ENCODE results near the gene CYP2U1. TPM values are rescaled to one million over a fixed set of nuclear protein-coding genes. Genes with fewer than 3 reads are reported as not detected.
A peak's percentile ranks its signal among the peaks of the same experiment; 100 is the strongest.
"Not testable (repeated sequence)": the region's sequence is repeated elsewhere in the genome, so short reads cannot be mapped to it uniquely, and the experiment has no call there.

The CYP2U1 gene
- polyA plus RNA-seq, 1 donor, result 6.6 TPM

DNA sequence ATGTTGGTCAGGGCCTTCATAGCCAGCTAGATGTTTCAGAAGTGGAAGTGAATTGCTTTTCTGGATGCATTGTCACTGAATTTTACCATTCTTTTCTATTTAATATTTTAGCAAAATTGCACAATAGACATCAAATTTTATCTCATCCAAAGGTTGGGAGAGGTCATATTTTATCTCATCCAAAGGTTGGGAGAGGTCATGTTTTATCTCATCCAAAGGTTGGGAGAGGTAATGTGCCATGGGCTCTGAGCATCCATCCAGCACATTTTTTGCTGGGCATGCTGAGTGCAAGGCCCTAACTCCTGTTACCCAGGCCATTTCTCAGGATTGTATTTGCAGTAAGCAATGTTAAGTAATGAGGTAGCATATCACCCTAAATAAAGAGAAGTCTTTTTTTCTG, 14.7 kb upstream of the CYP2U1 start:
- no peaks in the 10 kb centered on the region for H3K36me3 ChIP-seq (ENCODE audit: control insufficient read depth, insufficient read depth, low read length)
- DNase-seq, result no peak
- no peak overlapping the region for H3K27ac ChIP-seq (ENCODE audit: low read length)
- H3K4me1 ChIP-seq (ENCODE audit: control insufficient read depth, insufficient read depth, low read length), result no peaks in the 10 kb centered on the region
- no peaks in the 10 kb centered on the region for H3K27me3 ChIP-seq (ENCODE audit: control insufficient read depth, insufficient read depth, low read length)
- peaks cover 12% of the 10 kb centered on the region for H3K9me3 ChIP-seq (ENCODE audit: control insufficient read depth, low read depth, low read length)
- no peak overlapping the region for H3K4me3 ChIP-seq (ENCODE audit: low read length)

DNA sequence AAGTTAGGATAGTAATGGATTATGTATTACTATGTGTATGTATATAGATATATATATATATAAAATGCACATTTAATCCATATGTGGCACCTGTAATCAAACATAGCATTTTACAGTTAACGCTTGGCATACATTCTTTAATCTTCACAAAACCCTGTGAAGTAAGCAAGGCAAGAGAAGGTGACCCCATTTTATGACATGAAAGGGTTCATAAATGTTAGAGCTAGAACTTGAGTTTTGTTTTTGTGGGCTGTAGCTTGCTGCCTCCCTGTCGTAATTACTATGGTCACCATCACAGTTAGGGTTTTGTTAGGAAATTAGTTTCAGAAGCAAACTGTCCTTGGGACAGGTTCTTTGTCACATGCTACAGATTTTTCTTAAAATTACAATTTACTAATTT, 13.8 kb upstream of the CYP2U1 start:
- H3K4me1 ChIP-seq (ENCODE audit: control insufficient read depth, insufficient read depth, low read length), result no peaks in the 10 kb centered on the region
- H3K27ac ChIP-seq (ENCODE audit: low read length), result no peak overlapping the region
- WGBS (ENCODE audit: insufficient coverage, low lambda C conversion rate), result no CpG with 5 or more reads among the region's 2 CpGs
- H3K9me3 ChIP-seq (ENCODE audit: control insufficient read depth, low read depth, low read length), result peaks cover 12% of the 10 kb centered on the region
- H3K4me3 ChIP-seq (ENCODE audit: low read length), result no peak overlapping the region
- H3K36me3 ChIP-seq (ENCODE audit: control insufficient read depth, insufficient read depth, low read length), result no peaks in the 10 kb centered on the region
- H3K27me3 ChIP-seq (ENCODE audit: control insufficient read depth, insufficient read depth, low read length), result no peaks in the 10 kb centered on the region
- no peak for DNase-seq

DNA sequence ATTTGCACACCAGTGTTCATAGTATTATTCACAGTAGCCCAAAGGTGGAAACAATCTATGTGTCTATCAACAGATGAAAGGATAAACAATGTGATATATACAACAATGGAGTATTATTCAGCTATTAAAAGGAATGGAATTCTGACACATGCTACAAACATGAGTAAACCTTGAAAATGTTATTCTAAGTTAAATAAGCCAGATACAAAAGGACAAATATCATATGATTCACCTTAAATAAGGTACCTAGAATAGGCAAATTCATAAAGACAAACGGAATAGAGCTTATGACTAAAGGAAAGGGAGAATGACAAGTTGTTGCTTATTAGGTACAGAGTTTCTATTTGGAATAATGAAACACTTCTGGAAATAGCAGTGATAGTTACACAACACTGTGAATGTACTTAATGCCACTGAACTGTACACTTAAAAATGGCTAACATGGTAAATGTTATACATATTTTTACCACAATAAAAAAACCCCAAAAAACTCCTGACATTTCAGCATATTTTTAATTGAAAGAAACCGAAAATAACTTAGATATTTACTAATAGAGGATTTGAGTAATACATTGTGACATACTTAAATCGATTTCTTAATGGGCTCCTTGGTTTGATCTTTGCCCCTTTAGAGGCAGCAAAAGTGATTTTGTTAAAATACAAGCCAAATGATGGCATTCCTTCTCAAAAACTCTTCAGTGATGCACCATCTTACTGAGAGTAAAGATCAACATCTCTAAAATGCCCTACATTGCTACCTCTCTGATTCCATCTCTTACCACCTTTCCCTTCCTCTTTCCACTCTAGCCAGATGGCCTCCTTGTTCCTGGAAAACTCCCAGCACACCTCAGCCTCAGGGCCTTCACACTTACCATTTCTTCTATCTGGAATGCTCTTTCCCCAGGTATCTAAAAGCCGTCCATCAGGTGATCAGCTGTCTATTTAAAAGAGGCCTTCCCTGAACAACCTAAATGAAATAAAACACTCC, 8.6 kb upstream of the CYP2U1 start:
- Histone ChIP-seq H3K27me3 (ENCODE audit: control insufficient read depth, insufficient read depth, low read length) (no peaks in the 10 kb centered on the region), H3K27ac (ENCODE audit: low read length) (no peak overlapping the region), H3K9me3 (ENCODE audit: control insufficient read depth, low read depth, low read length) (peaks cover 12% of the 10 kb centered on the region), H3K4me3 (ENCODE audit: low read length) (no peak overlapping the region), H3K4me1 (ENCODE audit: control insufficient read depth, insufficient read depth, low read length) (no peaks in the 10 kb centered on the region), H3K36me3 (ENCODE audit: control insufficient read depth, insufficient read depth, low read length) (no peaks in the 10 kb centered on the region)
- no peak for DNase-seq
- 70% methylated on average over 2 of the region's 4 CpGs for whole genome bisulfite sequencing (ENCODE audit: insufficient coverage, low lambda C conversion rate)

DNA sequence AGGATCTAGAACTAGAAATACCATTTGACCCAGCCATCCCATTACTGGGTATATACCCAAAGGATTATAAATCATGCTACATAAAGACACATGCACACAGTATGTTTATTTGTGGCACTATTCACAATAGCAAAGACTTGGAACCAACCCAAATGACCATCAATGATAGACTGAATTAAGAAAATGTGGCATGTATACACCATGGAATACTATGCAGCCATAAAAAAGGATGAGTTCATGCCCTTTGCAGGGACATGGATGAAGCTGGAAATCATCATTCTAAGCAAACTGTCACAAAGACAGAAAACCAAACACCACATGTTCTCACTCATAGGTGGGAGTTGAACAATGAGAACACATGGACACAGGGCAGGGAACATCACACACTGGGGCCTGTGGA, 5.6 kb upstream of the CYP2U1 start:
- H3K27me3 ChIP-seq (ENCODE audit: control insufficient read depth, insufficient read depth, low read length); H3K9me3 ChIP-seq (ENCODE audit: control insufficient read depth, low read depth, low read length); H3K36me3 ChIP-seq (ENCODE audit: control insufficient read depth, insufficient read depth, low read length); H3K4me3 ChIP-seq (ENCODE audit: low read length); H3K4me1 ChIP-seq (ENCODE audit: control insufficient read depth, insufficient read depth, low read length); DNase-seq; H3K27ac ChIP-seq (ENCODE audit: low read length): not testable (repeated sequence)

DNA sequence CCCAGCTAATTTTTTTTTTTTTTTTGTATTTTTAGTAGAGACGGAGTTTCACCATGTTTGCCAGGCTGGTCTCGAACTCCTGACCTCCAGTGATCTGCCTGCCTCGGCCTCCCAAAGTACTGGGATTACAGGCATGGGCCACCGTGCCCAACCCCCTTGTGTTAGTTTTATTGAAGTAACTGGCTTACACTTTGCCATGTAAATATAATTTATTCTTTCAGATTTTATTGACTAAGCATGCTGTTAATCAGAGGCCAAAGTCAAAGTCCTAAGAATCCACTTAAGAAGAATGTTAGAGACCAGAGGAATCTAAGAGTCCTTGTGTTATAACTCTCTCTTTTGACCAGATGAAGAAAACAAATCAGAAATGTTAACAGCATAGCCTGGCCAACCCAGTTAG, 4.5 kb upstream of the CYP2U1 start:
- DNase-seq, result peak; percentile 15 to 66
- not testable (repeated sequence) for H3K27ac ChIP-seq (ENCODE audit: low read length)
- no CpG with 5 or more reads among the region's 4 CpGs for WGBS (ENCODE audit: insufficient coverage, low lambda C conversion rate)

DNA sequence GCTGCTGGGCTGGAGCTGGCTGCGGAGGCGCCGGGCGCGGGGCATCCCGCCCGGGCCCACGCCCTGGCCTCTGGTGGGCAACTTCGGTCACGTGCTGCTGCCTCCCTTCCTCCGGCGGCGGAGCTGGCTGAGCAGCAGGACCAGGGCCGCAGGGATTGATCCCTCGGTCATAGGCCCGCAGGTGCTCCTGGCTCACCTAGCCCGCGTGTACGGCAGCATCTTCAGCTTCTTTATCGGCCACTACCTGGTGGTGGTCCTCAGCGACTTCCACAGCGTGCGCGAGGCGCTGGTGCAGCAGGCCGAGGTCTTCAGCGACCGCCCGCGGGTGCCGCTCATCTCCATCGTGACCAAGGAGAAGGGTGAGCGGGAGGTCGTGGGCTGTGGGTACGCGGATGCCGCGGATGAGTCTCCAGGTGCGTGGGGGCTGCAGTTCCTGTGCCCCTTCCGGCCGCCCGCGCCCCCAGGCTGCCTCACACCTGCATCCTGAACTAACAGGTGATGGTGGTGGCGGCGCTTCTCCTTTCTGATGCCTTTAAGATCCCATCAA, 499 bp downstream of the CYP2U1 start:
- WGBS (ENCODE audit: insufficient coverage, low lambda C conversion rate), result no CpG with 5 or more reads among the region's 45 CpGs
- Histone ChIP-seq H3K9me3 (ENCODE audit: control insufficient read depth, low read depth, low read length) (no peaks in the 10 kb centered on the region), H3K4me3 (ENCODE audit: low read length) (peak overlapping the region; percentile 59), H3K4me1 (ENCODE audit: control insufficient read depth, insufficient read depth, low read length) (peaks cover 4% of the 10 kb centered on the region), H3K36me3 (ENCODE audit: control insufficient read depth, insufficient read depth, low read length) (no peaks in the 10 kb centered on the region), H3K27ac (ENCODE audit: low read length) (no peak overlapping the region), H3K27me3 (ENCODE audit: control insufficient read depth, insufficient read depth, low read length) (no peaks in the 10 kb centered on the region)
- DNase-seq, result peak in 1 of 2 donors; percentile 36

More for the DNA sequence above, 4.5 kb upstream of the CYP2U1 start:
- not testable (repeated sequence) for H3K4me1 ChIP-seq (ENCODE audit: control insufficient read depth, insufficient read depth, low read length); H3K36me3 ChIP-seq (ENCODE audit: control insufficient read depth, insufficient read depth, low read length); H3K9me3 ChIP-seq (ENCODE audit: control insufficient read depth, low read depth, low read length); H3K4me3 ChIP-seq (ENCODE audit: low read length); H3K27me3 ChIP-seq (ENCODE audit: control insufficient read depth, insufficient read depth, low read length)

DNA sequence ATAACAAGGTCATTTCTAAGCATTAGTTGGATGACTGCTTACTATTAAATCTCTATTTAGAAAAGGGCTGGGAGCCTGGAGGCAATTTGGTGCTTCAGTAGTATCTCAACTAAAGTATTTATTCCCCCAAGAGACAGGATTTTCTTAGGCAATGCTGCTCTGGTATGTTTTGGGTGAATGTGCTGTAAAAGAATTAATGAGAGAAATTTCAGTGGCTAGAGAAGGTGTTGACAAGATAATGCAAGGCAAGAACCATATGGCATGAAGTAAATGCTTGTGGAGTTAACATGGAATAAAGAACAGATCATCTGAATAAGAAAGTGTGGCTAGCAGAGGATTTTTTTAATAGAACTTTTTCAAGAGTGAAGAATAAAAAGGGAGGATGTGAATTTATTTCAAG, 3.9 kb downstream of the CYP2U1 start:
- H3K27ac ChIP-seq (ENCODE audit: low read length), result no peak overlapping the region
- H3K9me3 ChIP-seq (ENCODE audit: control insufficient read depth, low read depth, low read length), result no peaks in the 10 kb centered on the region
- H3K4me1 ChIP-seq (ENCODE audit: control insufficient read depth, insufficient read depth, low read length), result peaks cover 4% of the 10 kb centered on the region
- H3K27me3 ChIP-seq (ENCODE audit: control insufficient read depth, insufficient read depth, low read length), result no peaks in the 10 kb centered on the region
- DNase-seq, result no peak
- no peaks in the 10 kb centered on the region for H3K36me3 ChIP-seq (ENCODE audit: control insufficient read depth, insufficient read depth, low read length)
- H3K4me3 ChIP-seq (ENCODE audit: low read length), result no peak overlapping the region

DNA sequence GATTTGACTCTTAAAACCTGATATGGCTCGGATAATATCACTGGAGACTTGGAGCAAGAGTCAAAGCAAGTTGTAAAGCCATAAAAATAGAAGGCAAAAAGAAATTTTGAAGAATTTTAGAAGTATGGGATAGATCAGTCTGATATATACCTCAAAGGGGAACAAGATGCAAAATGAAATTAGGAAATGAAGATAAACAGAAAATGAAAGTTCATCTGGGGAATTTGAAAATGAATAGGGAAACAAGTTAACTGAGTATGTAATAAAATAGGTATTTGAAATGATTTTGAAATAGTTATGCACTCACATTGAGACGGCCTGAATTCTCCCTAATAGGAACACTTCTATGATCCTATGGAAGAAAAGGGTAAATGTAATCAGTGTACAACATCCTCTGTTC, 5.7 kb downstream of the CYP2U1 start:
- WGBS (ENCODE audit: insufficient coverage, low lambda C conversion rate), result 88% methylated on average over 2 of the region's 2 CpGs

DNA sequence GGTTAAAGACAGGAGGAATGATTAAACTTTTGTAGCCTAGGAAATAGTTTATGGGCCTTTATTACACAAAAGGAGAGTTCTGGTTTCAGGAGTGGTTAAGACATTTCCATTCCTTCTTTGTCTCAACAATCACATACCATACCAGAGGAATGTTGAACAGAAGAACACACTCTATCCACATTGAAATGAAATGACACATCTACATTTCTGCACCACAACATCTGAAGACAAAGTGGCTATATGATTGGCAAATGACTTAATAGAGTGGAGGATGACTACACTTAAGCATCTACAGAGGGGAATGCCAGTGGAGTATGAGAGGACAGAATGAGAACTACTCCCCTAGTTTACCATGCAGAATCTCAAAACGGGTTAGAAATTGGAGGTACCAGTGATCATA, 8.0 kb downstream of the CYP2U1 start:
- H3K36me3 ChIP-seq (ENCODE audit: control insufficient read depth, insufficient read depth, low read length), result no peaks in the 10 kb centered on the region
- no peak overlapping the region for H3K27ac ChIP-seq (ENCODE audit: low read length)
- WGBS (ENCODE audit: insufficient coverage, low lambda C conversion rate), result 100% methylated on average over 1 of the region's 1 CpG
- no peak for DNase-seq
- H3K4me3 ChIP-seq (ENCODE audit: low read length), result no peak overlapping the region
- no peaks in the 10 kb centered on the region for H3K4me1 ChIP-seq (ENCODE audit: control insufficient read depth, insufficient read depth, low read length)
- H3K9me3 ChIP-seq (ENCODE audit: control insufficient read depth, low read depth, low read length), result no peaks in the 10 kb centered on the region
- no peaks in the 10 kb centered on the region for H3K27me3 ChIP-seq (ENCODE audit: control insufficient read depth, insufficient read depth, low read length)

More for the DNA sequence above, 5.7 kb downstream of the CYP2U1 start:
- H3K27me3 ChIP-seq (ENCODE audit: control insufficient read depth, insufficient read depth, low read length), result no peaks in the 10 kb centered on the region
- peaks cover 4% of the 10 kb centered on the region for H3K4me1 ChIP-seq (ENCODE audit: control insufficient read depth, insufficient read depth, low read length)
- H3K9me3 ChIP-seq (ENCODE audit: control insufficient read depth, low read depth, low read length), result no peaks in the 10 kb centered on the region
- no peak for DNase-seq
- no peaks in the 10 kb centered on the region for H3K36me3 ChIP-seq (ENCODE audit: control insufficient read depth, insufficient read depth, low read length)
- H3K4me3 ChIP-seq (ENCODE audit: low read length), result no peak overlapping the region
- no peak overlapping the region for H3K27ac ChIP-seq (ENCODE audit: low read length)

DNA sequence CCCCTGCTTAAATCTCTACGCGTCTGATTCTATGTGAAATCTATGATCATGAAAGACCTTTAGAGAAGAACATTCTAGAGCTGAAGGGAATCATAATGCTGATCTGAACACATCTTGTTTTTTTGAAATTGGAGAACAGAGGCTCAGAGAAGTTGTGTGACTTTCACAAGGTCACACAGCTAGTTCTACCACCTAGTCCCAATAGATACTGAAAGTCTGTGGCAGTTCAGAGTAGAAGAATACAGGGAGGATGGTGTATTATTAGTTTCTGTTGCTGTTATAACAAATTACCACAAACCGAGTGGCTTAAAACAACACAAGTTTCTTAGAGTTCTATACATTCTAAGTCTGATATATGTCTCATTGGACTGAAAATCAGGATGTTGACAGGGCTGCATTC, 14.5 kb downstream of the CYP2U1 start:
- H3K27ac ChIP-seq (ENCODE audit: low read length), result no peak overlapping the region
- 100% methylated on average over 1 of the region's 3 CpGs for WGBS (ENCODE audit: insufficient coverage, low lambda C conversion rate)
- H3K4me1 ChIP-seq (ENCODE audit: control insufficient read depth, insufficient read depth, low read length), result no peaks in the 10 kb centered on the region
- H3K27me3 ChIP-seq (ENCODE audit: control insufficient read depth, insufficient read depth, low read length), result no peaks in the 10 kb centered on the region
- no peaks in the 10 kb centered on the region for H3K9me3 ChIP-seq (ENCODE audit: control insufficient read depth, low read depth, low read length)
- DNase-seq, result no peak
- peaks cover 14% of the 10 kb centered on the region for H3K36me3 ChIP-seq (ENCODE audit: control insufficient read depth, insufficient read depth, low read length)
- no peak overlapping the region for H3K4me3 ChIP-seq (ENCODE audit: low read length)
